ENCODE measurements around the gene NPEPPS. TPM values are rescaled to one million over a fixed set of nuclear protein-coding genes. Genes with fewer than 3 reads are reported as not detected.

Gene NPEPPS
- total and polyA plus RNA-seq, 3 experiments from 2014 or later: 48.9 to 101 (median 98.0) TPM

DNA sequence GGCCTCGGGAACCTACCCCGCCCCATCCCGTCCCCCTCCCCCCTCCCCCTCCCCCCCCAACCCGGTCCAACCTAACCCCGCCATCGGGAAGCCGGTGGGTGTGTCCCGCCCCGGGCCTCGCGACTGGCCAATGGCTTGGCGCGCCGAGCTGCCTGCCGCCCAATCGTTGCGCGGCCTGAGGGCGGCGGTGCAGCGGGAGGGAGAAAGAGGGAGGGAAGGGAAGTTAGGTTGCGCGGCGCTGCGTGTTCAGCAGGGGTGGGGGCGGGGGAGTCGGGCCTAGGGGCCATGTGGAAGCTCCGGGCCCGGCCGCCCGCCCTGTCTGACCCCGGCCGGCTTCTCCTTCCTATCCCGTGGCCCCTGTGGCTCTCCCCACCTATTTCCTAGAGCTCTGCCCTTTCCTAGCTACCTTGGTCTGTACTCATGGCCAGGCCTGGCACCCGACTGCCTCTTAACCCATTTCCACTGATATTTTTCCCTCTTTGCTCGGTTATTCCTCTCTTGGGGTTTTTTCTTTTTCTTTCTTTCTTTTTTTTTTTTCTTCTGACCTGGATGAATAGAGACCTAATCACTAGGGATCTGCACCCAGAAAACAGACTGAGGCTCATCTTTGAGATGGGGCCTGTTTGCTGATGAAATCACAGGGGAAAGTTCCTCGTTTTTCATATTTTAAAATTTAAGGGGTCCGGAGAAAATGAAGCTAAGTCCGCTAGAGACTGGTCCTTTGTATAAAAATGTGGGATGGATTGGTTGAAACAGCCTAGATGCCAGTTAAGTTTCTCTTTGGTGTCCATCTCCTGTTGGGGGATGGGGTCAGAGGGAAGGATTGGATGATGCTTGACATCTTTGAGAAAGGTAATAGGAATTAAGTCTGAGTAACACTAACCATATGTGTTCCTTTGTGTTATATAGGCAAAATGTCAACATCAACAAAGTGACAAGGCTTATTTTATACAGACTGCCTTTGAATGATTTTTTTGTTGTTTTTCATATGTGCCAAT is 119.9 kb downstream of the NPEPPS start:
- Mint-ChIP-seq H3K4me1 (peaks cover 54 to 76% (median 64%) of the 10 kb centered on the region in 3 donors), H3K4me3 (peak overlapping the region; percentile 85 to 100 (median 95)), H3K27me3 (peaks cover 0 to 5% of the 10 kb centered on the region in 2 donors), H3K27ac (peak overlapping the region; percentile 72 to 98 (median 94)), H3K36me3 (peaks cover 4 to 50% (median 14%) of the 10 kb centered on the region in 3 donors), H3K9me3 (no peaks in the 10 kb centered on the region)
- no peaks in the 10 kb centered on the region for H3K27me3 ChIP-seq (ENCODE audit: insufficient read depth, low read length, poor library complexity, severe bottlenecking)
- peak overlapping the region; percentile 82 for H3K27ac ChIP-seq (ENCODE audit: low read depth, low read length)
- peaks cover 33% of the 10 kb centered on the region for H3K36me3 ChIP-seq (ENCODE audit: insufficient read depth, low read length)
- POLR2A ChIA-PET: interaction anchor here (0.5 to 4.5 kb wide), 18 partner anchors 8 to 1458 kb away, joined by 3 to 33 read pairs (median 4); partner anchors contain the start of genes KANSL1, LRRC46, MRPL10 and OSBPL7
- peak; percentile 85 to 92 (median 87) for DNase-seq
- H3K4me3 ChIP-seq (ENCODE audit: low read length): peak overlapping the region; percentile 61
- H3K9me3 ChIP-seq (ENCODE audit: low read length): no peaks in the 10 kb centered on the region
- H3K4me1 ChIP-seq (ENCODE audit: insufficient read depth, low read length): peaks cover 64% of the 10 kb centered on the region
- CTCF ChIA-PET: interaction anchor here (0.7 to 11.6 kb wide), 7 partner anchors 13 to 82 kb away, joined by 3 to 82 read pairs (median 7); partner anchors contain the start of gene TBX21

DNA sequence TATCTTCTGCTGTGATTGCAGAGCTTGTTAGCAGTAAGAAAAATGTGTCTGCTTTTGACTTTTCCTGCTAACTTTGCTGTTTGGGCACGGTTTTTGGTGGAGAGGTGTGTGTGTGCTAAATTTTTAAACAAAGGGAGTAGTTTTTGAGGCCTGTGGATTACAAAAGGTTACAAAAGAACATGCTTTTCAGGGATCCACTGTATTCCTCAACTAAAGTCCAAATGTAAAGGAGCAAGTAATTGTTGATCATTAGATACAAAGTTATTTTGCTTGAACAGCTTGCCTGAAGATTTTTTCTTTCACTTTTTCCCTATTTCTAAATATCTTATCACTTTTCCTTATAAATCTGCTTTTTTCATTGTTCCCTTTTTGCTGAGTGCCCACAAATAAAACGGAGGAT is 120.8 kb downstream of the NPEPPS start:
- peaks cover 0 to 5% of the 10 kb centered on the region in 2 donors for H3K27me3 Mint-ChIP-seq
- ChIA-PET POLR2A (interaction anchor here (1.1 to 4.5 kb wide), 3 partner anchors 12 to 83 kb away, joined by 3 to 33 read pairs (median 5); partner anchors contain the start of gene TBX21), CTCF (interaction anchor here (3.1 to 11.6 kb wide), 2 partner anchors 13 to 46 kb away, joined by 7 to 82 read pairs; no protein-coding TSS in a partner anchor)
- H3K27me3 ChIP-seq (ENCODE audit: insufficient read depth, low read length, poor library complexity, severe bottlenecking): no peaks in the 10 kb centered on the region
- H3K4me1 ChIP-seq (ENCODE audit: insufficient read depth, low read length): peaks cover 64% of the 10 kb centered on the region
- peaks cover 58 to 77% (median 70%) of the 10 kb centered on the region in 3 donors for H3K4me1 Mint-ChIP-seq
- no peak overlapping the region for H3K27ac ChIP-seq (ENCODE audit: low read depth, low read length)
- DNase-seq: no peak
- peak overlapping the region; percentile 3 to 100 (median 26) for H3K4me3 Mint-ChIP-seq
- H3K27ac Mint-ChIP-seq: peak overlapping the region in 7 of 8 donors; percentile 12 to 98 (median 92)
- no peaks in the 10 kb centered on the region for H3K9me3 ChIP-seq (ENCODE audit: low read length)
- no peaks in the 10 kb centered on the region for H3K9me3 Mint-ChIP-seq
- H3K36me3 Mint-ChIP-seq: peaks cover 4 to 59% (median 14%) of the 10 kb centered on the region in 3 donors
- no peak overlapping the region for H3K4me3 ChIP-seq (ENCODE audit: low read length)
- peaks cover 35% of the 10 kb centered on the region for H3K36me3 ChIP-seq (ENCODE audit: insufficient read depth, low read length)

- DNase-seq: no peak
- Mint-ChIP-seq H3K4me3 (peak overlapping the region in 3 of 7 donors; percentile 24 to 55 (median 40)), H3K27me3 (peaks cover 0 to 5% of the 10 kb centered on the region in 2 donors), H3K9me3 (no peaks in the 10 kb centered on the region), H3K36me3 (peaks cover 4 to 68% (median 19%) of the 10 kb centered on the region in 3 donors), H3K4me1 (peaks cover 63 to 80% (median 78%) of the 10 kb centered on the region in 3 donors), H3K27ac (peak overlapping the region in 6 of 8 donors; percentile 29 to 98 (median 64))
- no peak overlapping the region for H3K4me3 ChIP-seq (ENCODE audit: low read length)
- POLR2A ChIA-PET: no interaction called here
- no peaks in the 10 kb centered on the region for H3K9me3 ChIP-seq (ENCODE audit: low read length)
- H3K4me1 ChIP-seq (ENCODE audit: insufficient read depth, low read length): peaks cover 58% of the 10 kb centered on the region
- CTCF ChIA-PET: interaction anchor here (11.6 kb wide), 1 partner anchor 12 kb away, joined by 82 read pairs; no protein-coding TSS in a partner anchor
- H3K27ac ChIP-seq (ENCODE audit: low read depth, low read length): no peak overlapping the region
- H3K36me3 ChIP-seq (ENCODE audit: insufficient read depth, low read length): peaks cover 44% of the 10 kb centered on the region
- H3K27me3 ChIP-seq (ENCODE audit: insufficient read depth, low read length, poor library complexity, severe bottlenecking): no peaks in the 10 kb centered on the region
Measured at GRCh38 chr17:47652570-47652969, 121.7 kb downstream of the NPEPPS start.

GRCh38 chr17:47653442-47653841 is 122.5 kb downstream of the NPEPPS start:
- Histone ChIP-seq H3K36me3 (ENCODE audit: insufficient read depth, low read length) (peaks cover 53% of the 10 kb centered on the region), H3K4me1 (ENCODE audit: insufficient read depth, low read length) (peaks cover 50% of the 10 kb centered on the region), H3K9me3 (ENCODE audit: low read length) (no peaks in the 10 kb centered on the region), H3K27ac (ENCODE audit: low read depth, low read length) (no peak overlapping the region), H3K27me3 (ENCODE audit: insufficient read depth, low read length, poor library complexity, severe bottlenecking) (no peaks in the 10 kb centered on the region), H3K4me3 (ENCODE audit: low read length) (no peak overlapping the region)
- POLR2A ChIA-PET: no interaction called here
- Mint-ChIP-seq H3K4me3 (peak overlapping the region in 4 of 7 donors; percentile 5 to 73 (median 36)), H3K4me1 (peaks cover 64 to 80% (median 78%) of the 10 kb centered on the region in 3 donors), H3K27ac (peak overlapping the region in 6 of 8 donors; percentile 3 to 82 (median 53)), H3K27me3 (peaks cover 0 to 5% of the 10 kb centered on the region in 2 donors), H3K36me3 (peaks cover 7 to 76% (median 22%) of the 10 kb centered on the region in 3 donors), H3K9me3 (no peaks in the 10 kb centered on the region)
- no peak for DNase-seq
- CTCF ChIA-PET: interaction anchor here (0.6 to 11.6 kb wide), 3 partner anchors 11 to 22 kb away, joined by 3 to 82 read pairs (median 3); no protein-coding TSS in a partner anchor

GRCh38 chr17:47654991-47655390 is 124.1 kb downstream of the NPEPPS start:
- H3K27ac ChIP-seq (ENCODE audit: low read depth, low read length): no peak overlapping the region
- H3K4me1 ChIP-seq (ENCODE audit: insufficient read depth, low read length): peaks cover 54% of the 10 kb centered on the region
- peak overlapping the region in 7 of 8 donors; percentile 52 to 94 (median 58) for H3K27ac Mint-ChIP-seq

DNA sequence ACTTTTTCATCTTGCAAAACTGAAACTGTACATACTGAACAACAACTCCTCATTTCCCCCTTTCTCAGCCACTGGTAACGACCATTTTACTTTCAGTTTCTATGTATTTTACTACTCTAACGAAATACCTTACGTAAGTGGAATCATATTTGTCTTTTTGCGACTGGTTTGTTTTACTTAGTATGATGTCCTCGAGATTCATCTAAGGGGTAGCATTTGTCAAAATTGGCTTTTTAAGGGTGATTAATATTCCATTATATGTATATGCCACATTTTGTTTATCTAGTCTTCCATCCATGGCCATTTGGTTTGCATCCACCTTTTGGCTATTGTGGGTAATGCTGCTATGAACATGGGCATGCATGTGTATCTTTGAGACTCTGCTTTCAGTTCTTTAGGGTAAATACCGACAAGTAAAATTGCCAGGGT is 129.2 kb downstream of the NPEPPS start:
- no peaks in the 10 kb centered on the region for H3K27me3 ChIP-seq (ENCODE audit: insufficient read depth, low read length, poor library complexity, severe bottlenecking)
- peak overlapping the region; percentile 20 for H3K27ac ChIP-seq (ENCODE audit: low read depth, low read length)
- peaks cover 20% of the 10 kb centered on the region for H3K4me1 ChIP-seq (ENCODE audit: insufficient read depth, low read length)
- ChIA-PET POLR2A (interaction anchor here (1.5 to 2.3 kb wide), 3 partner anchors 9 to 11 kb away, joined by 3 to 17 read pairs (median 5); partner anchors contain the start of gene KPNB1), CTCF (interaction anchor here (1.2 kb wide), 1 partner anchor 11 kb away, joined by 4 read pairs; the partner anchor contains the start of gene KPNB1)
- Mint-ChIP-seq H3K4me3 (peak overlapping the region; percentile 67 to 94 (median 83)), H3K27ac (peak overlapping the region; percentile 47 to 96 (median 91)), H3K9me3 (no peaks in the 10 kb centered on the region), H3K4me1 (peaks cover 43 to 54% (median 51%) of the 10 kb centered on the region in 3 donors), H3K36me3 (peaks cover 12 to 82% (median 21%) of the 10 kb centered on the region in 3 donors), H3K27me3 (no peaks in the 10 kb centered on the region)
- peak overlapping the region; percentile 62 for H3K4me3 ChIP-seq (ENCODE audit: low read length)
- peak in 2 of 5 donors; percentile 50 to 58 for DNase-seq
- H3K36me3 ChIP-seq (ENCODE audit: insufficient read depth, low read length): peaks cover 64% of the 10 kb centered on the region
- H3K9me3 ChIP-seq (ENCODE audit: low read length): no peaks in the 10 kb centered on the region

More at GRCh38 chr17:47654991-47655390, 124.1 kb downstream of the NPEPPS start:
- ChIA-PET POLR2A (no interaction called here), CTCF (interaction anchor here (1.2 to 11.6 kb wide), 3 partner anchors 9 to 18 kb away, joined by 3 to 82 read pairs (median 4); no protein-coding TSS in a partner anchor)
- peaks cover 57% of the 10 kb centered on the region for H3K36me3 ChIP-seq (ENCODE audit: insufficient read depth, low read length)
- H3K4me1 Mint-ChIP-seq: peaks cover 63 to 78% (median 78%) of the 10 kb centered on the region in 3 donors
- H3K4me3 Mint-ChIP-seq: peak overlapping the region in 4 of 7 donors; percentile 19 to 37 (median 30)
- peaks cover 9 to 75% (median 26%) of the 10 kb centered on the region in 3 donors for H3K36me3 Mint-ChIP-seq
- H3K27me3 Mint-ChIP-seq: no peaks in the 10 kb centered on the region
- H3K9me3 Mint-ChIP-seq: no peaks in the 10 kb centered on the region
- H3K27me3 ChIP-seq (ENCODE audit: insufficient read depth, low read length, poor library complexity, severe bottlenecking): no peaks in the 10 kb centered on the region
- no peak overlapping the region for H3K4me3 ChIP-seq (ENCODE audit: low read length)
- DNase-seq: no peak
- H3K9me3 ChIP-seq (ENCODE audit: low read length): no peaks in the 10 kb centered on the region

DNA sequence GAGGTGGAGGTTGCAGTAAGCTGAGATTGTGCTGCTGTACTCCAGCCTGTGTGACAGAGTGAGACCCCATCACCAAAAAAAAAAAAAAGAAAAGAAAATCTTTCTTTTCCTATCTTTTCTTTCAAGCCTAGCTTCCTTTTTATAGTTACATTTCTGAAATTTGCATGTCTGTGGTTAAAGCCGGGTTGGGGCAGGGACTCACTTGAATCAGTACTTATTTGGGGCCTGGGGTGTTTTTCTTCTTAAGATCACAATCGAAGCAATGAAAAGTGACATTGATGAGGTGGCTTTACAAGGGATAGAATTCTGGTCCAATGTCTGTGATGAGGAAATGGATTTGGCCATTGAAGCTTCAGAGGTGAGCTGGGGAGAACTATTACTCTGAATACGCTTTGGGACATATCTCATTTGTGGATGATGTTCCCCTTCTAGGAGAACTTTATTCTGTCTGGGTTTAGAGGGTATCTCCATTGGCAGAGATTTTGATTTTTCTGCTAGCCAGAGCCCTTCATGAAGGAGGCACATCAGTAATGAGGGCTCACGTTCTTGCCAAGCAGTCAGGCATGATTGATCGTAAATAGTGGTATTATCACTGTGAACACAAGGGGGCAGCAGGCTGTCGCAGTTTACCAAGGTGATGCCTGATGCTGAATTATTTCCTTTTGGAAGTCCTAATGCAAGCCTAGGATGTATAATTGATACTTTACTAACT is 133.2 kb downstream of the NPEPPS start:
- ChIA-PET POLR2A (interaction anchor here (0.6 to 4.1 kb wide), 3 partner anchors 8 to 339 kb away, joined by 3 to 33 read pairs (median 4); partner anchors contain the start of gene KPNB1), CTCF (interaction anchor here (0.7 to 6.3 kb wide), 21 partner anchors 10 to 157 kb away, joined by 3 to 82 read pairs (median 5); partner anchors contain the start of genes KPNB1, OSBPL7, TBKBP1 and TBX21)
- no peaks in the 10 kb centered on the region for H3K9me3 Mint-ChIP-seq
- Histone ChIP-seq H3K36me3 (ENCODE audit: insufficient read depth, low read length) (peaks cover 63% of the 10 kb centered on the region), H3K4me1 (ENCODE audit: insufficient read depth, low read length) (peaks cover 13% of the 10 kb centered on the region), H3K4me3 (ENCODE audit: low read length) (no peak overlapping the region), H3K27me3 (ENCODE audit: insufficient read depth, low read length, poor library complexity, severe bottlenecking) (no peaks in the 10 kb centered on the region), H3K27ac (ENCODE audit: low read depth, low read length) (no peak overlapping the region), H3K9me3 (ENCODE audit: low read length) (no peaks in the 10 kb centered on the region)
- no peaks in the 10 kb centered on the region for H3K27me3 Mint-ChIP-seq
- peak; percentile 50 to 68 (median 51) for DNase-seq
- H3K4me1 Mint-ChIP-seq: peaks cover 20 to 24% (median 21%) of the 10 kb centered on the region in 3 donors
- H3K4me3 Mint-ChIP-seq: peak overlapping the region in 1 of 7 donors; percentile 0
- peak overlapping the region; percentile 18 to 90 (median 66) for H3K27ac Mint-ChIP-seq
- H3K36me3 Mint-ChIP-seq: peaks cover 7 to 80% (median 9%) of the 10 kb centered on the region in 3 donors
